H9 (cell line): Measurements from ENCODE around the gene RNF183. TPM values are rescaled to one million over a fixed set of nuclear protein-coding genes. Genes with fewer than 3 reads are reported as not detected.
A peak's percentile ranks its signal among the peaks of the same experiment; 100 is the strongest.

Source experiments
- DNase-seq: peaks from one replicate; pipeline ENCODE4 v3.0.0-alpha.2; 2017
- H2AFZ ChIP-seq: one replicate; pipeline ENCODE4 v1.6.1; 2013; ENCODE audit warnings: mild to moderate bottlenecking, low read length, control low read depth, moderate library complexity
- H2AK5ac ChIP-seq: 2 replicates; pipeline ENCODE4 v1.6.1; 2013; ENCODE audit warnings: low read length, control low read depth, mixed read lengths; ENCODE audit not compliant: insufficient read length
- H2BK120ac ChIP-seq: one replicate; pipeline ENCODE4 v1.6.1; 2013; ENCODE audit warnings: low read depth, mild to moderate bottlenecking, low read length, control low read depth, inconsistent platforms; ENCODE audit not compliant: poor library complexity, severe bottlenecking
- H2BK12ac ChIP-seq: 2 replicates; pipeline ENCODE4 v1.6.1; 2013; ENCODE audit warnings: low read length, control low read depth, mixed read lengths, low read depth; ENCODE audit not compliant: insufficient read length
- H2BK15ac ChIP-seq: 2 replicates; pipeline ENCODE4 v1.6.1; 2013; ENCODE audit warnings: low read depth, low read length, control low read depth
- H2BK20ac ChIP-seq: one replicate; pipeline ENCODE4 v1.6.1; 2013; ENCODE audit warnings: low read depth, mild to moderate bottlenecking, low read length, control low read depth, inconsistent platforms; ENCODE audit not compliant: poor library complexity, severe bottlenecking
- H2BK5ac ChIP-seq: 2 replicates; pipeline ENCODE4 v1.6.1; 2013; ENCODE audit warnings: low read length, control low read depth, mixed read lengths; ENCODE audit not compliant: insufficient read length
- H3K14ac ChIP-seq: 2 replicates; pipeline ENCODE4 v1.6.1; 2013; ENCODE audit warnings: low read length, control low read depth; ENCODE audit not compliant: insufficient read depth
- H3K18ac ChIP-seq: 2 replicates; pipeline ENCODE4 v1.6.1; 2013; ENCODE audit warnings: low read depth, mild to moderate bottlenecking, mixed read lengths, low read length, control low read depth; ENCODE audit not compliant: insufficient read length
- H3K23ac ChIP-seq: 2 replicates; pipeline ENCODE4 v1.6.1; 2013; ENCODE audit warnings: low read length, control low read depth, mixed read lengths, low read depth; ENCODE audit not compliant: insufficient read length
- H3K23me2 ChIP-seq: 2 replicates; pipeline ENCODE4 v1.6.1; 2013; ENCODE audit warnings: low read depth, mild to moderate bottlenecking, mixed read lengths, low read length, control low read depth; ENCODE audit not compliant: insufficient read length, poor library complexity, severe bottlenecking
- H3K27ac ChIP-seq: 2 replicates; pipeline ENCODE4 v1.5.1; 2013; ENCODE audit warnings: low read length, control low read depth, mixed read lengths, low read depth; ENCODE audit not compliant: insufficient read length
- H3K27me3 ChIP-seq: 2 replicates; pipeline ENCODE4 v1.6.1; 2013; ENCODE audit warnings: low read length, control low read depth, inconsistent platforms; ENCODE audit not compliant: insufficient read depth
- H3K4ac ChIP-seq: 2 replicates; pipeline ENCODE4 v1.6.1; 2013; ENCODE audit warnings: low read depth, mild to moderate bottlenecking, control low read depth, inconsistent platforms, low read length, moderate library complexity
- H3K4me1 ChIP-seq: 2 replicates; pipeline ENCODE4 v1.6.1; 2013; ENCODE audit warnings: low read length, control low read depth, inconsistent platforms; ENCODE audit not compliant: insufficient read depth
- H3K4me2 ChIP-seq: 2 replicates; pipeline ENCODE4 v1.6.1; 2013; ENCODE audit warnings: low read length, control low read depth, mixed read lengths; ENCODE audit not compliant: insufficient read length, insufficient read depth
- H3K56ac ChIP-seq: 2 replicates; pipeline ENCODE4 v1.6.1; 2013; ENCODE audit warnings: low read depth, mild to moderate bottlenecking, mixed read lengths, low read length, control low read depth; ENCODE audit not compliant: insufficient read length
- H3K79me1 ChIP-seq: 2 replicates; pipeline ENCODE4 v1.6.1; 2013; ENCODE audit warnings: low read depth, mild to moderate bottlenecking, moderate library complexity, low read length, control low read depth, inconsistent platforms; ENCODE audit not compliant: insufficient read depth, poor library complexity, severe bottlenecking
- H3K79me2 ChIP-seq: 2 replicates; pipeline ENCODE4 v1.6.1; 2013; ENCODE audit warnings: low read length, control low read depth, inconsistent platforms; ENCODE audit not compliant: insufficient read depth
- H3K9ac ChIP-seq: 2 replicates; pipeline ENCODE4 v1.6.1; 2013; ENCODE audit warnings: low read length, control low read depth, mixed read lengths; ENCODE audit not compliant: insufficient read length; ENCODE audit errors: extremely low read depth
- H3K9me3 ChIP-seq: one replicate; pipeline ENCODE4 v1.6.1; 2013; ENCODE audit warnings: low read depth, low read length, inconsistent platforms; ENCODE audit not compliant: control insufficient read depth
- H3T11ph ChIP-seq: one replicate; pipeline ENCODE4 v1.6.1; 2013; ENCODE audit warnings: mild to moderate bottlenecking, low read length, control low read depth, inconsistent platforms
- H4K20me1 ChIP-seq: one replicate; pipeline ENCODE4 v1.6.1; 2013; ENCODE audit not compliant: control insufficient read depth, insufficient read length, insufficient read depth
- H4K5ac ChIP-seq: 2 replicates; pipeline ENCODE4 v1.6.1; 2013; ENCODE audit warnings: low read depth, mild to moderate bottlenecking, mixed read lengths, low read length, control low read depth; ENCODE audit not compliant: insufficient read length
- H4K8ac ChIP-seq: replicated peaks from 2 replicates; pipeline ENCODE4 v1.6.1; 2013; ENCODE audit warnings: low read length, control low read depth, mixed read lengths, low read depth; ENCODE audit not compliant: insufficient read length
- H4K91ac ChIP-seq: 2 replicates; pipeline ENCODE4 v1.6.1; 2013; ENCODE audit warnings: low read depth, mild to moderate bottlenecking, moderate library complexity, mixed read lengths, low read length, control low read depth; ENCODE audit not compliant: insufficient read length
- H3K27ac Mint-ChIP-seq, 3 experiments: 2 replicates in 2 of 3; 3 replicates in 1 of 3; pipeline ENCODE4 v1.8.0; 2020 to 2021; ENCODE audit warnings: mixed read lengths in 3 of 3, mild to moderate bottlenecking in 1 of 3, moderate library complexity in 1 of 3
- H3K27me3 Mint-ChIP-seq: 2 replicates; pipeline ENCODE4 v1.8.0; 2021; ENCODE audit warnings: low read depth, mild to moderate bottlenecking, moderate library complexity, mixed read lengths
- H3K36me3 Mint-ChIP-seq, 3 experiments: 2 replicates in 2 of 3; 3 replicates in 1 of 3; pipeline ENCODE4 v1.8.0; 2020 to 2021; ENCODE audit warnings: low read depth in 3 of 3, mixed read lengths in 3 of 3; ENCODE audit not compliant: insufficient read depth in 1 of 3
- H3K4me1 Mint-ChIP-seq, 2 experiments: 2 replicates each; pipeline ENCODE4 v1.8.0; 2020; ENCODE audit warnings: mixed read lengths in 2 of 2
- H3K4me3 Mint-ChIP-seq, 2 experiments: 2 replicates in 1 of 2; 3 replicates in 1 of 2; pipeline ENCODE4 v1.8.0; 2020 to 2021; ENCODE audit warnings: mild to moderate bottlenecking in 2 of 2, mixed read lengths in 2 of 2, moderate library complexity in 1 of 2
- H3K9me3 Mint-ChIP-seq, 2 experiments: 2 replicates in 1 of 2; 3 replicates in 1 of 2; pipeline ENCODE4 v1.8.0; 2020; ENCODE audit warnings: mild to moderate bottlenecking in 2 of 2, mixed read lengths in 2 of 2, moderate library complexity in 1 of 2
- CTCF ChIP-seq: fragments of 200-600 bp; sonication (generic); conservative IDR thresholded peaks from 3 replicates; pipeline ENCODE4 v1.8.0; 2021; ENCODE audit warnings: antibody characterized with exemption, mild to moderate bottlenecking
- WGBS: extraction: QIAGEN DNeasy Blood & Tissue Kit; methylation state at CpG from one replicate; pipeline ENCODE4 v1.1.7; 2013; ENCODE audit warnings: missing lambda C conversion rate, low lambda C conversion rate, mixed read lengths; ENCODE audit not compliant: insufficient read length; ENCODE audit errors: extremely low coverage; 5-methylcytosine and 5-hydroxymethylcytosine counted together
- total RNA-seq: library from RNA; stranded (reverse); gene quantifications from 2 replicates; pipeline ENCODE4 v1.2.1, GENCODE V29; 2021

The RNF183 gene
- total RNA-seq, 1 experiment from 2014 or later, result 0.33 TPM

GRCh38 chr9:113340011-113340699 is 37.0 kb upstream of the RNF183 start, which contains the start of gene WDR31:
Gene WDR31 (minus strand): TSS chr9:113340275. CDS start chr9:113332022, 8,253 bp downstream.
- Histone ChIP-seq H3K23me2 (peaks cover 9% of the 10 kb centered on the region), H3K79me1 (no peaks in the 10 kb centered on the region), H3K4ac (no peak within 1 kb of the TSS), H2BK20ac (no peak within 1 kb of the TSS), H3K18ac (no peak within 1 kb of the TSS), H3K27me3 (no peaks in the 10 kb centered on the region; the same call in 1 of the 2 replicates), H2BK15ac (no peak within 1 kb of the TSS), H3K79me2 (no peaks in the 10 kb centered on the region), H2BK12ac (no peak within 1 kb of the TSS), H3K4me2 (peak within 1 kb of the TSS; percentile 75), H2AFZ (peak within 1 kb of the TSS; percentile 66), H2AK5ac (no peak within 1 kb of the TSS), H3K9me3 (no peaks in the 10 kb centered on the region), H4K91ac (no peak within 1 kb of the TSS), H2BK120ac (no peak within 1 kb of the TSS), H2BK5ac (no peak within 1 kb of the TSS), H4K20me1 (no peaks in the 10 kb centered on the region), H3K4me1 (no peaks in the 10 kb centered on the region), H3T11ph (no peak within 1 kb of the TSS), H4K5ac (no peak within 1 kb of the TSS), H3K27ac (no peak within 1 kb of the TSS), H3K9ac (peak within 1 kb of the TSS; percentile 31), H3K23ac (no peak within 1 kb of the TSS), H3K14ac (no peak within 1 kb of the TSS), H3K56ac (no peak within 1 kb of the TSS), H4K8ac (no peak within 1 kb of the TSS)
- H3K36me3 Mint-ChIP-seq, result no peaks in the 10 kb centered on the region
- peaks cover 0 to 7% of the 10 kb centered on the region in 2 experiments for H3K4me1 Mint-ChIP-seq
- WGBS, result no CpG with 5 or more reads among the region's 46 CpGs
- no peak for TF ChIP-seq CTCF
- H3K9me3 Mint-ChIP-seq, result no peaks in the 10 kb centered on the region; a peak in 1 of 5 replicates
- peak; percentile 90 for DNase-seq
- H3K4me3 Mint-ChIP-seq, result peak within 1 kb of the TSS; percentile 67 to 84
- H3K27ac Mint-ChIP-seq, result peak within 1 kb of the TSS in 1 of 3 experiments; percentile 87; a peak in 2 of 7 replicates
- peaks cover 38% of the 10 kb centered on the region for H3K27me3 Mint-ChIP-seq
